Mesenchymal stem cell (in vitro differentiated cells and primary cell): ENCODE measurements around the gene GPX3.

Experiments
- DNase-seq: peaks from one replicate; pipeline ENCODE4 v3.0.0-alpha.2; 2013
- H2AFZ ChIP-seq: one replicate; pipeline ENCODE4 v1.6.1; 2013; ENCODE audit warnings: low read depth, mild to moderate bottlenecking, control low read depth, inconsistent platforms, low read length, moderate library complexity
- H2AK5ac ChIP-seq: 2 replicates; pipeline ENCODE4 v1.6.1; 2013; ENCODE audit warnings: low read length, moderate library complexity, mild to moderate bottlenecking, inconsistent platforms; ENCODE audit not compliant: severe bottlenecking
- H2BK120ac ChIP-seq: one replicate; pipeline ENCODE4 v1.6.1; 2013; ENCODE audit warnings: low read depth, mild to moderate bottlenecking, inconsistent platforms, low read length, moderate library complexity
- H2BK12ac ChIP-seq, 2 experiments: one replicate each; pipeline ENCODE4 v1.6.1; 2013; ENCODE audit warnings: inconsistent platforms in 2 of 2, low read length in 2 of 2, mild to moderate bottlenecking in 2 of 2, moderate library complexity in 2 of 2, control low read depth in 1 of 2
- H2BK15ac ChIP-seq: one replicate; pipeline ENCODE4 v1.6.1; 2013; ENCODE audit warnings: mild to moderate bottlenecking, low read depth, inconsistent platforms; ENCODE audit not compliant: poor library complexity, severe bottlenecking
- H2BK5ac ChIP-seq: 2 replicates; pipeline ENCODE4 v1.6.1; 2013; ENCODE audit warnings: low read depth, mild to moderate bottlenecking, low read length, control low read depth, inconsistent platforms; ENCODE audit not compliant: poor library complexity, severe bottlenecking
- H3K14ac ChIP-seq, 2 experiments: one replicate each; pipeline ENCODE4 v1.6.1; 2013; ENCODE audit warnings: inconsistent platforms in 2 of 2, low read length in 2 of 2, control low read depth in 1 of 2, mild to moderate bottlenecking in 1 of 2, moderate library complexity in 1 of 2
- H3K18ac ChIP-seq, 2 experiments: one replicate each; pipeline ENCODE4 v1.6.1; 2013; ENCODE audit warnings: inconsistent platforms in 2 of 2, low read length in 2 of 2, control low read depth in 1 of 2, low read depth in 1 of 2, mild to moderate bottlenecking in 1 of 2
- H3K23ac ChIP-seq, 2 experiments: one replicate each; pipeline ENCODE4 v1.6.1; 2013; ENCODE audit warnings: inconsistent platforms in 2 of 2, low read length in 2 of 2, mild to moderate bottlenecking in 2 of 2, moderate library complexity in 2 of 2, control low read depth in 1 of 2
- H3K27ac ChIP-seq: 2 replicates; pipeline ENCODE4 v1.5.1; 2013; ENCODE audit warnings: mild to moderate bottlenecking, moderate library complexity, low read length, control low read depth, inconsistent platforms; ENCODE audit not compliant: poor library complexity, severe bottlenecking
- H3K27me3 ChIP-seq, 2 experiments: 2 replicates each; pipeline versions ENCODE4 v1.6.1 to v1.7.0; 2013; ENCODE audit warnings: low read length in 2 of 2, mild to moderate bottlenecking in 2 of 2, moderate library complexity in 2 of 2, control low read depth in 1 of 2, inconsistent platforms in 1 of 2; ENCODE audit not compliant: control insufficient read depth in 1 of 2, insufficient read depth in 1 of 2
- H3K36me3 ChIP-seq, 2 experiments: 2 replicates each; pipeline versions ENCODE4 v1.6.1 to v1.7.0; 2013; ENCODE audit warnings: low read length in 2 of 2, control low read depth in 1 of 2, inconsistent platforms in 1 of 2, low read depth in 1 of 2, mild to moderate bottlenecking in 1 of 2; ENCODE audit not compliant: insufficient read depth in 2 of 2, control insufficient read depth in 1 of 2
- H3K4ac ChIP-seq, 2 experiments: one replicate each; pipeline ENCODE4 v1.6.1; 2013; ENCODE audit warnings: inconsistent platforms in 2 of 2, low read length in 2 of 2, mild to moderate bottlenecking in 2 of 2, moderate library complexity in 2 of 2, control low read depth in 1 of 2, low read depth in 1 of 2
- H3K4me1 ChIP-seq: 2 replicates; pipeline ENCODE4 v1.6.1; 2013; ENCODE audit warnings: low read depth, low read length, control low read depth; ENCODE audit not compliant: control insufficient read depth, insufficient read depth
- H3K4me2 ChIP-seq: 2 replicates; pipeline ENCODE4 v1.6.1; 2013; ENCODE audit warnings: low read length, mild to moderate bottlenecking, inconsistent platforms; ENCODE audit not compliant: poor library complexity, severe bottlenecking
- H3K4me3 ChIP-seq, 2 experiments: 2 replicates each; pipeline versions ENCODE4 v1.5.1 to v1.7.0; 2013; ENCODE audit warnings: low read length in 2 of 2, mild to moderate bottlenecking in 2 of 2, control low read depth in 1 of 2, low read depth in 1 of 2; ENCODE audit not compliant: insufficient read depth in 1 of 2
- H3K79me1 ChIP-seq: replicated peaks from 2 replicates; pipeline ENCODE4 v1.6.1; 2013; ENCODE audit warnings: mild to moderate bottlenecking, control low read depth, low read length, inconsistent platforms; ENCODE audit not compliant: poor library complexity, severe bottlenecking
- H3K9ac ChIP-seq: 2 replicates; pipeline ENCODE4 v1.7.0; 2013; ENCODE audit warnings: mild to moderate bottlenecking, low read length, moderate library complexity
- H3K9me3 ChIP-seq: 2 replicates; pipeline ENCODE4 v1.7.0; 2013; ENCODE audit warnings: mild to moderate bottlenecking, low read length; ENCODE audit not compliant: control insufficient read depth
- H4K8ac ChIP-seq: one replicate; pipeline ENCODE4 v1.6.1; 2013; ENCODE audit warnings: inconsistent platforms, mild to moderate bottlenecking, low read length, moderate library complexity
- H4K91ac ChIP-seq: one replicate; pipeline ENCODE4 v1.6.1; 2013; ENCODE audit warnings: mild to moderate bottlenecking, low read length, inconsistent platforms
- WGBS: methylation state at CpG from one replicate; pipeline ENCODE4 v1.1.7; 2013; ENCODE audit warnings: mixed read lengths; 5-methylcytosine and 5-hydroxymethylcytosine counted together

Gene GPX3

GRCh38 chr5:151023047-151023615 lies 2.7 kb downstream of the GPX3 start:
- Histone ChIP-seq H4K91ac (no peak overlapping the region), H2BK5ac (no peak overlapping the region), H3K27ac (no peak overlapping the region), H3K4me3 (peak overlapping the region in 1 of 2 experiments; percentile 84), H2AK5ac (no peak overlapping the region), H3K4ac (no peak overlapping the region), H3K14ac (no peak overlapping the region), H3K9ac (peak overlapping the region; percentile 78), H2BK120ac (no peak overlapping the region), H4K8ac (no peak overlapping the region), H3K9me3 (no peaks in the 10 kb centered on the region), H3K36me3 (peaks cover 41 to 46% of the 10 kb centered on the region in 2 experiments), H3K79me1 (peaks cover 10% of the 10 kb centered on the region), H2BK12ac (no peak overlapping the region), H3K4me1 (peaks cover 21% of the 10 kb centered on the region), H3K27me3 (no peaks in the 10 kb centered on the region), H2AFZ (no peak overlapping the region), H3K18ac (no peak overlapping the region), H2BK15ac (no peak overlapping the region), H3K4me2 (no peak overlapping the region), H3K23ac (no peak overlapping the region)
- 91% methylated on average over 4 of the region's 5 CpGs for WGBS
- no peak for DNase-seq

- Histone ChIP-seq H3K9me3 (no peaks in the 10 kb centered on the region), H3K4me3 (peak overlapping the region in 1 of 2 experiments; percentile 47), H3K23ac (no peak overlapping the region), H3K27ac (no peak overlapping the region), H3K36me3 (peaks cover 46 to 51% of the 10 kb centered on the region in 2 experiments), H4K8ac (no peak overlapping the region), H3K4me2 (no peak overlapping the region), H3K79me1 (peaks cover 10% of the 10 kb centered on the region), H4K91ac (no peak overlapping the region), H2BK15ac (no peak overlapping the region), H3K14ac (no peak overlapping the region), H2BK12ac (no peak overlapping the region), H2BK5ac (no peak overlapping the region), H2AFZ (no peak overlapping the region), H3K9ac (peak overlapping the region; percentile 78), H2BK120ac (no peak overlapping the region), H3K18ac (no peak overlapping the region), H3K4ac (no peak overlapping the region), H3K27me3 (no peaks in the 10 kb centered on the region), H3K4me1 (peaks cover 21% of the 10 kb centered on the region), H2AK5ac (no peak overlapping the region)
- DNase-seq, result no peak
- 99% methylated on average over 7 of the region's 8 CpGs for WGBS
These were observed 3.3 kb downstream of the GPX3 start for GRCh38 chr5:151023651-151024050.

GRCh38 chr5:151024440-151025249 lies 4.3 kb downstream of the GPX3 start:
- no peak overlapping the region for H3K14ac ChIP-seq
- H3K36me3 ChIP-seq, result peaks cover 56 to 61% of the 10 kb centered on the region in 2 experiments
- no peak overlapping the region for H3K27ac ChIP-seq
- H2AFZ ChIP-seq, result no peak overlapping the region
- H2AK5ac ChIP-seq, result no peak overlapping the region
- H4K8ac ChIP-seq, result no peak overlapping the region
- H3K4ac ChIP-seq, result no peak overlapping the region
- no peak overlapping the region for H2BK5ac ChIP-seq
- 89% methylated on average over 6 of the region's 7 CpGs for WGBS
- peaks cover 12% of the 10 kb centered on the region for H3K79me1 ChIP-seq
- peaks cover 21% of the 10 kb centered on the region for H3K4me1 ChIP-seq
- no peak overlapping the region for H2BK12ac ChIP-seq
- no peaks in the 10 kb centered on the region for H3K9me3 ChIP-seq
- peak overlapping the region; percentile 29 for H3K9ac ChIP-seq
- H3K18ac ChIP-seq, result no peak overlapping the region
- no peak overlapping the region for H4K91ac ChIP-seq
- no peaks in the 10 kb centered on the region for H3K27me3 ChIP-seq
- H2BK120ac ChIP-seq, result no peak overlapping the region
- H3K23ac ChIP-seq, result no peak overlapping the region
- H3K4me3 ChIP-seq, result peak overlapping the region in 1 of 2 experiments; percentile 47
- no peak for DNase-seq
- H2BK15ac ChIP-seq, result no peak overlapping the region
- H3K4me2 ChIP-seq, result no peak overlapping the region

- H2BK5ac ChIP-seq, result no peak overlapping the region
- peaks cover 12% of the 10 kb centered on the region for H3K79me1 ChIP-seq
- peaks cover 60 to 67% of the 10 kb centered on the region in 2 experiments for H3K36me3 ChIP-seq
- H3K9ac ChIP-seq, result no peak overlapping the region
- H3K18ac ChIP-seq, result no peak overlapping the region
- H3K27me3 ChIP-seq, result no peaks in the 10 kb centered on the region
- H3K4me2 ChIP-seq, result no peak overlapping the region
- H3K14ac ChIP-seq, result no peak overlapping the region
- H2BK12ac ChIP-seq, result no peak overlapping the region
- H2BK120ac ChIP-seq, result no peak overlapping the region
- no peak overlapping the region for H2AFZ ChIP-seq
- H2BK15ac ChIP-seq, result no peak overlapping the region
- H3K27ac ChIP-seq, result no peak overlapping the region
- no peak overlapping the region for H2AK5ac ChIP-seq
- no peaks in the 10 kb centered on the region for H3K9me3 ChIP-seq
- H4K8ac ChIP-seq, result no peak overlapping the region
- H3K4me3 ChIP-seq, result no peak overlapping the region
- H4K91ac ChIP-seq, result no peak overlapping the region
- no peak overlapping the region for H3K23ac ChIP-seq
- H3K4ac ChIP-seq, result no peak overlapping the region
- 92% methylated on average over 7 of the region's 7 CpGs for WGBS
- DNase-seq, result no peak
- peaks cover 20% of the 10 kb centered on the region for H3K4me1 ChIP-seq
These were observed 4.8 kb downstream of the GPX3 start for GRCh38 chr5:151025250-151025606.
